ENCODE data around the gene MYO1B. TPM values are rescaled to one million over a fixed set of nuclear protein-coding genes. Genes with fewer than 3 reads are reported as not detected.

Gene MYO1B
- total RNA-seq, 6 donors from 2014 or later, result 112 to 311 (median 137) TPM

DNA sequence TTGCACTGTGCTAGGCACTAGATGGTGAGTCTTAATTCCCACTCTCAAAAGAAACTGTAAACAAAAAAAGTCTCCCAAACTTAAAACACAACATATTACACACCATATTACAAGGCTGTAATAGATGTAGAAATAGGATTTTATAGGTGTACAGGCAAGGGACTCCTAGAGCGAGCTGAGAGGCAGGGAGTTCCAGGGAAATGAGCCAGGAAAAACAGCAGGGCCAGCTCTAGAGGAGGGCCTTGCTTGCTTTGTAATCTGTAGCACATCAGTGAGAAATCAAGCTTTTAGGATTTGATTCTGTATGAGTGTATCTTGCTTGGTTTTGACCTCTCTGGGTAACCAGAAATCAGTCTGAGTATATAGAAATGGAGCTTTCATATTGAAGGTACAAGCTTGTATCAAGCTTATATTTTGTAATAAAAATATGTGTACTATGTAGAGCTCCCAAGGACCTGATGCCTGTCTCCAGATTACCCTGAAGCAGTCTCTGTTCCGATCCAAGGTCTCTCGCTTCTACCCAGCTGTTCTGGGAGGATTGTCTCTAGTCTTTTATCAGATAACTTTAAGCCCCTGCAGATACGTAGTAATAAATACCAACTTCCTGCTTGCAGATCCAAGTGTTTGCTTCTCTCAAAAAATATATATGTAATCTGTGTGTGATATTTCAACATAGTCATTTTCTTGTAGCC lies 73.0 kb downstream of the MYO1B start:
- Histone ChIP-seq H3K9me3 (no peaks in the 10 kb centered on the region), H3K36me3 (no peaks in the 10 kb centered on the region), H3K27me3 (no peaks in the 10 kb centered on the region), H3K27ac (peak overlapping the region in 3 of 4 donors; percentile 3 to 40 (median 36)), H3K4me3 (no peak overlapping the region), H3K4me1 (peaks cover 27 to 34% (median 33%) of the 10 kb centered on the region in 4 donors)
- TF ChIP-seq POLR2A (IDR thresholded peaks at IDR 0.05) (no peak), EP300 (IDR thresholded peaks at IDR 0.05) (no peak), POLR2AphosphoS5 (IDR thresholded peaks at IDR 0.05) (no peak)
- TF ChIP-seq, protein P1, sequence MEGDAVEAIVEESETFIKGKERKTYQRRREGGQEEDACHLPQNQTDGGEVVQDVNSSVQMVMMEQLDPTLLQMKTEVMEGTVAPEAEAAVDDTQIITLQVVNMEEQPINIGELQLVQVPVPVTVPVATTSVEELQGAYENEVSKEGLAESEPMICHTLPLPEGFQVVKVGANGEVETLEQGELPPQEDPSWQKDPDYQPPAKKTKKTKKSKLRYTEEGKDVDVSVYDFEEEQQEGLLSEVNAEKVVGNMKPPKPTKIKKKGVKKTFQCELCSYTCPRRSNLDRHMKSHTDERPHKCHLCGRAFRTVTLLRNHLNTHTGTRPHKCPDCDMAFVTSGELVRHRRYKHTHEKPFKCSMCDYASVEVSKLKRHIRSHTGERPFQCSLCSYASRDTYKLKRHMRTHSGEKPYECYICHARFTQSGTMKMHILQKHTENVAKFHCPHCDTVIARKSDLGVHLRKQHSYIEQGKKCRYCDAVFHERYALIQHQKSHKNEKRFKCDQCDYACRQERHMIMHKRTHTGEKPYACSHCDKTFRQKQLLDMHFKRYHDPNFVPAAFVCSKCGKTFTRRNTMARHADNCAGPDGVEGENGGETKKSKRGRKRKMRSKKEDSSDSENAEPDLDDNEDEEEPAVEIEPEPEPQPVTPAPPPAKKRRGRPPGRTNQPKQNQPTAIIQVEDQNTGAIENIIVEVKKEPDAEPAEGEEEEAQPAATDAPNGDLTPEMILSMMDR (IDR thresholded peaks at IDR 0.05), result no peak
- 31 to 36% methylated on average over 4 of the region's 4 CpGs for WGBS, 2 donors
- peak; percentile 50 to 63 for ATAC-seq (ENCODE audit: low FRiP score in 2 of 2)
- DNase-seq, result peak in 1 of 2 donors; percentile 42

DNA sequence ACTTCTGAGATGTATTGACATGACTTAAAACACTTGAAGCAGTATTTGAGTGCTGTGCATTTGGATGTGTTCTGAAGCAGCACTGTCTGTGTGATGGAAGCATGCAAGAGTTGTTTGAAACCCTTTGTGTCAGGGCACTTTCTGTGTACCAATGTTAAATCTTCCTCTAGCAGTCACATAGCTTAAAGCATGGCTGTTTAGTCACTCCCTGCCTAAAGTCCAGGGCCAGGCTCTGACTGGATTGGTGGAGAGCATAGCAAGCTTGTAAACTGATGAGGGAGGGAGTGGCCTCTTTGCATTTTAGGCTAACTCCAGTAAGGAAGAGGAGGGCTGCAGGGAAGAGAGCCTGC lies 73.5 kb downstream of the MYO1B start:
- H3K36me3 ChIP-seq, result no peaks in the 10 kb centered on the region
- no peaks in the 10 kb centered on the region for H3K27me3 ChIP-seq
- H3K4me1 ChIP-seq, result peaks cover 27 to 34% (median 33%) of the 10 kb centered on the region in 4 donors
- peak overlapping the region in 3 of 4 donors; percentile 3 to 40 (median 36) for H3K27ac ChIP-seq
- TF ChIP-seq EP300 (IDR thresholded peaks at IDR 0.05) (no peak), POLR2A (IDR thresholded peaks at IDR 0.05) (no peak), POLR2AphosphoS5 (IDR thresholded peaks at IDR 0.05) (no peak)
- TF ChIP-seq, protein P1 (IDR thresholded peaks at IDR 0.05), result no peak
- ATAC-seq (ENCODE audit: low FRiP score in 2 of 2) (peak; percentile 35 to 47), DNase-seq (no peak)
- no peaks in the 10 kb centered on the region for H3K9me3 ChIP-seq
- H3K4me3 ChIP-seq, result no peak overlapping the region

DNA sequence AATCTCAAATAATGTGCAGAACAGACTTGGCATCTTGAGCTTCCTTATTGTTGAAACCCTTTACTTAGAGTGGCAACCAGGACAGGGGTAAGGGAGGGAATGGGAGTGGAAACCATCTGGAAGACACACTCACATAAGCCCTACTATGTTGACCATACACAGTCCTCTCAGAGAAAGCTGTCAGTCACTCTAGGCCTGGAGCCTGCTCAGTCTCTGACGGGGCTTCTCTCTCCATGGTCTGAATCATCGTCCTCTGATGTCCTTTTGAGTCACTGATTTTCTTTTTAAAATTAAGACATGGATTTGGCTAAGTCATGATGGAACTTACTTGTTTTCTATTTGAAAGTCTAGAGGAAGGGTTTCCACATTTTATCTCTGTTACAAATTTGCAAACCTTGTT lies 74.0 kb downstream of the MYO1B start:
- H3K9me3 ChIP-seq, result no peaks in the 10 kb centered on the region
- WGBS, 2 donors, result 57 to 79% methylated on average over 2 of the region's 2 CpGs
- no peak overlapping the region for H3K4me3 ChIP-seq
- H3K36me3 ChIP-seq, result no peaks in the 10 kb centered on the region
- ATAC-seq (ENCODE audit: low FRiP score in 2 of 2), result peak in 1 of 2 donors; percentile 48
- H3K27me3 ChIP-seq, result no peaks in the 10 kb centered on the region
- no peak for DNase-seq
- H3K27ac ChIP-seq, result peak overlapping the region in 2 of 4 donors; percentile 10 to 12
- TF ChIP-seq EP300 (IDR thresholded peaks at IDR 0.05) (no peak), POLR2A (IDR thresholded peaks at IDR 0.05) (no peak)
- H3K4me1 ChIP-seq, result peaks cover 27 to 34% (median 33%) of the 10 kb centered on the region in 4 donors

DNA sequence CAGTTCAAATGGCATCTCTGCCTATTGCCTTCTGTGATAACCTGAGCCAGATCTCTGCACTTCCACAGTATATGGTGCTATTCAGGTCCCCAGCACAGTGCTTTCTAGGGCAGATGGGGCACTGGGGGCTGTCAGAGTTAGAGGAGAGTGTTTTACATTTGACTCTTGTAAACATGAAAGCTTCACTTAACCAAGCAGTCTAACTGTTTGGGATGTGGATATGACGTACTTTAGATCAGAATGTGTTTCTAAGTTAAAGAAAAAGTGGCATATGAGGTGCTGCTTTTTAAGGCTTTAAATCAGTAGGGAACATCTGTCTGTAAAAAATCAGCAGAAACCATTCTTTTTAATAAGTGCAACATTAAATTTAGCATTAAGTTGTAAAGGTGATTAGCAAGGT lies 75.7 kb downstream of the MYO1B start:
- no peaks in the 10 kb centered on the region for H3K36me3 ChIP-seq
- no peaks in the 10 kb centered on the region for H3K27me3 ChIP-seq
- no peaks in the 10 kb centered on the region for H3K9me3 ChIP-seq
- TF ChIP-seq, protein P1 (IDR thresholded peaks at IDR 0.05), result no peak
- TF ChIP-seq POLR2AphosphoS5 (IDR thresholded peaks at IDR 0.05) (no peak), EP300 (IDR thresholded peaks at IDR 0.05) (no peak), POLR2A (IDR thresholded peaks at IDR 0.05) (no peak)
- H3K4me1 ChIP-seq, result peaks cover 27 to 34% (median 33%) of the 10 kb centered on the region in 4 donors
- DNase-seq, result no peak
- no peak for ATAC-seq (ENCODE audit: low FRiP score in 2 of 2)
- peak overlapping the region in 1 of 4 donors; percentile 19 for H3K27ac ChIP-seq
- H3K4me3 ChIP-seq, result no peak overlapping the region
- WGBS, 2 donors, result 68 to 89% methylated on average over 1 of the region's 1 CpG

DNA sequence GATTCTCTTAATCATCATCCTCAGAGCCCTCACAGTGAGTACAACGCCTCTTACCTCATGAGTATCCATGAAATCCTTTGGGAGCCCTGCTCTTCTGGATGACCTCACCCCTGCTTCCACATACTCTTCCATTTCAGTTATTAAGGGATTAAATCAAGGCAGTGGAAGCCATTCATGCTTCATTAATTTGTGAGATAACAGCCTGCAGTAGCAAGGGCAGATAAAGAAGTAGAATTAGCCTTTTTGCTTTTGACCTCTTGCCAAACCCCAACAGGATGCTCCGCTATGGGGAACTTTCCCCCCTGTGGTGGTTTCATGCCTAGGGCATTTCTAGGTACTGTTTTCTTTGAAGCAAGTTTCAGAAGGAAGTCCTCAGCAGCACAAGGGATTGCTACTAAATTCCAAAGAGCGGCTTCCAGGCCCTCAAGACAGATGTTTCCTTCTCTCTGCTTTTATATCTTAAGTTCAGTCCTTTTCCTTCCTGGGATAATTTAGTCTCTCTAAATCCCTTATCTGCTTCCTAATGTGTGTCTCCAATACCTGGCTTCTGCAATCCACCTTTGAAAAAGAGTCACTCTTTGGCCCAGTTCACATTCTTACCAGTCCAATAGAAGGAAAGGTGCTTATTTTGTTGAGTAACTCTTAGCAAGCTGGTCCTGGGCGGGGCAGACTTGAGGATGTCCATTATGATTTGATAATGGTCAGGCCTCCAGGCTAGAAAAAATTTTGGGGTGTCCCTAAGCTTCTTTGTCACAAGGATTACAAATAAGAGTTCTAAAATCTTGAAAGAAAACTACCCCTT lies 76.9 kb downstream of the MYO1B start:
- Histone ChIP-seq H3K9me3 (no peaks in the 10 kb centered on the region), H3K4me3 (no peak overlapping the region), H3K27ac (peak overlapping the region in 1 of 4 donors; percentile 1), H3K36me3 (no peaks in the 10 kb centered on the region), H3K27me3 (no peaks in the 10 kb centered on the region), H3K4me1 (peaks cover 26 to 34% (median 31%) of the 10 kb centered on the region in 4 donors)
- ATAC-seq (ENCODE audit: low FRiP score in 2 of 2), result peak in 1 of 2 donors; percentile 75
- no peak for DNase-seq
- TF ChIP-seq EP300 (IDR thresholded peaks at IDR 0.05) (no peak), POLR2A (IDR thresholded peaks at IDR 0.05) (no peak), POLR2AphosphoS5 (IDR thresholded peaks at IDR 0.05) (no peak)
- TF ChIP-seq, protein P1 (IDR thresholded peaks at IDR 0.05), result no peak
- 40 to 49% methylated on average over 4 of the region's 4 CpGs for WGBS, 2 donors

Data from upper lobe of left lung (tissue), 6 donors.